ENCODE data around the gene PCSK5.

- TF ChIP-seq CTCF (IDR thresholded peaks at IDR 0.05; ENCODE audit: borderline replicate concordance, extremely low read depth, low read length, poor library complexity, severe bottlenecking) = no peak
- TF ChIP-seq EZH2 (IDR thresholded peaks at IDR 0.05; ENCODE audit: borderline replicate concordance, low read depth, low read length, severe bottlenecking) = no peak
Measured at GRCh38 chr9:76289042-76289441, 398.6 kb downstream of the PCSK5 start.

Data from DND-41 (cell line).